ENCODE results near the gene CEP170B.
A peak's percentile ranks its signal among the peaks of the same experiment; 100 is the strongest.
"Not testable (repeated sequence)": the region's sequence is repeated elsewhere in the genome, so short reads cannot be mapped to it uniquely, and the experiment has no call there.

Gene CEP170B

GRCh38 chr14:104892531-104893434 is 27.7 kb downstream of the CEP170B start:
- no peak for DNase-seq

GRCh38 chr14:104893435-104894207 is 28.6 kb downstream of the CEP170B start:
- no peak for DNase-seq

- DNase-seq, result no peak
Observed at GRCh38 chr14:104894331-104895206, 29.5 kb downstream of the CEP170B start.

GRCh38 chr14:104895207-104895785 is 30.2 kb downstream of the CEP170B start:
- no peak for DNase-seq

GRCh38 chr14:104895786-104896661 is 31.0 kb downstream of the CEP170B start:
- DNase-seq, result peak; percentile 11

- DNase-seq, result no peak
Observed at GRCh38 chr14:104897330-104898194, 32.5 kb downstream of the CEP170B start.

- no peak for DNase-seq
Observed at GRCh38 chr14:104898195-104898558, 33.1 kb downstream of the CEP170B start.

- no peak for DNase-seq
Observed at GRCh38 chr14:104898870-104899510, 33.9 kb downstream of the CEP170B start.

GRCh38 chr14:104899781-104900180 is 34.7 kb downstream of the CEP170B start:
- no peak for DNase-seq

GRCh38 chr14:104900639-104901512 is 35.8 kb downstream of the CEP170B start:
- no peak for DNase-seq

- DNase-seq, result peak; percentile 86
Observed at GRCh38 chr14:104903990-104904389, 38.9 kb downstream of the CEP170B start.

GRCh38 chr14:104904650-104905578 is 39.8 kb downstream of the CEP170B start:
- not testable (repeated sequence) for DNase-seq

- DNase-seq, result not testable (repeated sequence)
Observed at GRCh38 chr14:104905579-104905933, 40.5 kb downstream of the CEP170B start.

GRCh38 chr14:104908303-104908702 is 43.2 kb downstream of the CEP170B start:
- no peak for DNase-seq

GRCh38 chr14:104912053-104912452 is 47.0 kb downstream of the CEP170B start:
- no peak for DNase-seq

- peak; percentile 100 for DNase-seq
Observed at GRCh38 chr14:104913435-104913834, 48.4 kb downstream of the CEP170B start.

GRCh38 chr14:104917116-104917515 is 52.0 kb downstream of the CEP170B start:
- no peak for DNase-seq

- no peak for DNase-seq
Observed at GRCh38 chr14:104917993-104918392, 52.9 kb downstream of the CEP170B start.

Data from NCI-H524 treated with DMSO at 0.1 percent for 48 hours (cell line).